CD4-positive, alpha-beta T cell treated with Interleukin-15 for 4 hours (primary cell): ENCODE data around the gene GLG1.
"Not testable (repeated sequence)": the region's sequence is repeated elsewhere in the genome, so short reads cannot be mapped to it uniquely, and the experiment has no call there.

Source experiments
- DNase-seq: peaks from one replicate; pipeline ENCODE4 v3.0.0-alpha.2; 2020; ENCODE audit warnings: low spot score

GLG1 gene

DNA sequence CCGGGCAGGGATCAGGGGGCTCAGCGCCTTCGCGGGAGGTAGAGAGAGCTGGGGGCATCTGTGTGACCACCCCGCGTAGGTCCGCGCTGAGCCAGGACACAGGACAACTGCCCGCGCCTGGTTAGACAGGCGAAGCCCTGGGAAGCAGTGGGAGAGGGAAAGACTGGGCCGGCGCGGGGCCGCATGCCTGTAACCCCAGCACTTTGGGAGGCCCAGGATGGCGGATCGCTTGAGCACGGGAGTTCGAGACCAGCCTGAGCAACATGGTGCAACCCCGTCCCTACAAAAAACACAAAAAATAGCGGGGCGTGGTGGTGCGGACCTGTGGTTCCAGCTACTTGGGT is 199.6 kb downstream of the GLG1 start:
- not testable (repeated sequence) for DNase-seq

DNA sequence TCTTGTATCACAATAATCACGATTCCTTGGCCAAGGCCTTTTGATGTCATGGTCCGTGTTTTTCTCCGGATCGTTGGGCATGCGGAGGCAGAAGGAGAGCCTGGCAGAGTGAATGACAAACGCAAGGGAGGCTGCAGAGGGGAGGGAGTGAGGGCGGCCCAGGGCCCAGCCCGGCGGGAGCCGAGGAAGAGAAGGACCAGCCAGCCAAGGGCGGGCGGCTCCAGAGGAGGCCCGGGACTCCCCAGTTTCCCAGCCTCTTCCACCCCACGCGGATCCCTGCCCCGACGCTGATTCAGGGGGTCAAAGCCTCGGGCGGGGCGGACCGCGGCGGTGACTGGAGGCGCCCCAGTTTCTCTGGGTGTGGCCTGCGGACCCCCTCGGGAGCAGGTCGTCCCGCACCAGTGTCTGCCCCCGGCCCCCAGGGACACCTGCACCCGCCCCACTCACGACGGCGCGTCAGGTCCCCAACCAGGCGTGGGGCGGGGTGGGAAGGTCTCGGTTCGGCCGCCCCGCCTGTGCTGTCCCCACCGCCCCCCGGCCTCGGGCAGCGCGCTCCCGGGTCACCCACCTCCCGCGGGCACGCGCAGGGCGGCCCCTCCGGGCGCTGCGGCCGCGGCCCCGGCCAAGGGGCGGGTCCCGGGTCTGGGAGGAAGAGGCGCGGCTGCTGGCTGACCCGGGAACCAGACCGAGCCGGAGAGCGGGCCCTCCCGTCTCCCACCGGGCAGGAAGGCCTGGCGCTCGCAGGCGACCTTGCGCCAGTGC is 200.1 kb downstream of the GLG1 start:
- DNase-seq, result not testable (repeated sequence)

DNA sequence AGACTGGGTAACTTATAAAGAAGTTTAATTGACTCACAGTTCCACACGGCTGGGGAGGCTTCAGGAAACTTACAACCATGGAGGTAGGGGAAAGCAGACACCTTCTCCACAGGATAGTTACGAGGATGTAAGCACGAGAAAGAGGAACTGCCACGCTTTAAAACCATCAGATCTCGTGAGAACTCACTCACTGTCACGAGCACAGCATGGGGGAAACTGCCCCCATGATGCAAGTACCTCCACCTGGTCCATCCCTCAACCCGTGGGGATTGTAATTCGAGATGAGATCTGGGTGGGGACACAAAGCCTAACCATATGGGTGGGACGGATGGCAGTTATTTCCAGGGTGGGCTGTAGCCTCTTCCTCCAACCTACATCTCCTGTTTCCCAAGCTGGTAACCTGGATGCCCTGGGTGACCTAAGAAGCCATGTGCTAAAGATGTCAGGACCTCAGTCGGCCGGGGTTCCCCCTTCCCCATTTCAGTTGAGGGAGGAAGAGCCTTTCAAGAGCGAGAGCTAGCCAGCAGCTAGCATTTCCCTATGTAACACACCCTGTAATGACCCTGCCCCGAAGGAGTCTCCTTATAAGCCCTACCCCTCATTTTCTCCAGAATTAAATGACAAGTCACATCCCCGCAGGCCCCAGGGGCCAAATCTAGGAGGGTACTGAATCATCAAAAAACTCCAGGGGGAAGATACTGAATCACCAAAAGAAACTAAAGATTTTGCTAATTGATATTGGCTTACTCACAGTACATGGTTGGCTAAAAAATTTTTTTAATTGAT is 202.6 kb downstream of the GLG1 start:
- DNase-seq, result not testable (repeated sequence)

DNA sequence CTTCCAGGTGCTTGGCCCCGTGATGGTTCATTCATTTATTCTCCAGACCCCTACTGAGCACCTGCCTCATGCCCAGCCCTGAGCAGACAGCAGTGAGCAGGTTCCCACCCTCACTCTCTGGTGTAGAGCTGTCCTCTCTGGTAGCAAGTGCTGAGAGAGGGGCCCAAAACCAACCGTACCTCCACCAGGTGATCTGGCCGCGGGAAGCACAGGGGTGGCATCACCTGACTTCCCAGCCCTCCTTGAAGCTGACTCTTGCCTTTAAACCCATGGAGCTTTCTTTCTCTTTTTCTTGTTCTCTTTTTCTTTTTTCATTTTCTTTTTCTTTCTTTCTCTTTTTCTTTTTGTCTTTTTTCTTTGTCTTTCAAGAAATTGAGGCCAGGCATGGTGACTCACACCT is 206.7 kb downstream of the GLG1 start:
- DNase-seq, result not testable (repeated sequence)

DNA sequence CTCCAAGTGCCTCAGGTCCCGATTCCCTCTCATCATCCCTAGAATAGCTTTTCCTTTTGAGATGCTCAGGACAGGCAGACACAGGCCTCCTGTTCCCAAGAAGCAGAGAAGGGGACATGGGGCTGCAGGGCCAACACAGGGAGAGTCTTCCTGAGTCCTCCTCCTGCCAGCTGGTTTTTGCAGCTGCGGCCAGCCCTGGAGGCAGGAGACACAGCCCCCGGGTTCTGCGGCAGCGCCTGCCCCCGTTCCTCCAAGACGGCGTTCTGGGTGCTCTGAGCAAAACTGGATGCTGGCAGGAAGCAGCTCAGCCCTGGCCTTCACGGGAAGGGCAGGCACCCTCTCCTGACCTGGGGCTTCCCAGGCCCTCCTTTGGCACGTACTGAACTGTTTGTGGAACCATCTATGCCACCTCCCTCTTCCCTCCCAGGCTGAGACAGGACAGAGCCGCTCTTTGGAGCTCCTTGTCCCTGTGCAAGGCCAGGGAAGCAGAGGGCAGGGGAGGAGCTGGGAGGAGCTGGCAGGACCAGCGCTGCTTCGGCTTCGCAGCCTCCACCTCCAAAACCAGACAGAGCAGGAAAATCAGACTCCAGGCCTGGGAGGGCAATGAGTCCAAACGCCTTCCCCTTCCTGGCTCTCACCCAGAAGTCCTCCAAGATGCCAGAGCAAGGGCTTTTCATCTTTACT is 208.6 kb downstream of the GLG1 start:
- not testable (repeated sequence) for DNase-seq
